Spleen (tissue), 11 donors: ENCODE results near the gene NKTR. TPM values are rescaled to one million over a fixed set of nuclear protein-coding genes. Genes with fewer than 3 reads are reported as not detected.
A peak's percentile ranks its signal among the peaks of the same experiment; 100 is the strongest.

Source experiments
- DNase-seq: peaks from one replicate; pipeline ENCODE4 v3.0.0-alpha.2; 2020
- H3K27ac ChIP-seq, 8 donors: fragments of 200-600 bp; sonication (generic) in 7 of 8; 1 replicate in 4 of 8; 2 replicates in 4 of 8; pipeline versions ENCODE4 v1.5.0 to v1.8.0; 2016 to 2021; ENCODE audit warnings: inconsistent platforms in 4 of 8, mild to moderate bottlenecking in 4 of 8, moderate library complexity in 1 of 8
- H3K27me3 ChIP-seq, 7 donors: fragments of 200-600 bp; sonication (generic) in 6 of 7; replicated peaks in 1 of 7; 1 replicate in 4 of 7; 2 replicates in 3 of 7; pipeline versions ENCODE4 v1.5.0 to v1.8.0; 2016 to 2021; ENCODE audit warnings: inconsistent platforms in 3 of 7, mild to moderate bottlenecking in 1 of 7
- H3K36me3 ChIP-seq, 6 donors: fragments of 200-600 bp; sonication (generic) in 5 of 6; 1 replicate in 4 of 6; 2 replicates in 2 of 6; pipeline versions ENCODE4 v1.5.0 to v1.8.0; 2016 to 2021; ENCODE audit warnings: inconsistent platforms in 2 of 6
- H3K4me1 ChIP-seq, 6 donors: fragments of 200-600 bp; sonication (generic) in 5 of 6; 1 replicate in 3 of 6; 2 replicates in 3 of 6; pipeline versions ENCODE4 v1.5.0 to v1.8.0; 2016 to 2021; ENCODE audit warnings: inconsistent platforms in 3 of 6
- H3K4me3 ChIP-seq, 8 donors: fragments of 200-600 bp; sonication (generic) in 7 of 8; 1 replicate in 4 of 8; 2 replicates in 4 of 8; pipeline versions ENCODE4 v1.5.0 to v1.8.0; 2016 to 2021; ENCODE audit warnings: inconsistent platforms in 4 of 8, mild to moderate bottlenecking in 4 of 8, moderate library complexity in 2 of 8
- H3K9me3 ChIP-seq, 8 donors: fragments of 200-600 bp; sonication (generic) in 7 of 8; 1 replicate in 4 of 8; 2 replicates in 4 of 8; pipeline versions ENCODE4 v1.5.0 to v1.8.0; 2016 to 2021; ENCODE audit warnings: inconsistent platforms in 4 of 8
- POLR2A ChIP-seq, 3 donors: fragments of 450-650 bp; IDR thresholded peaks; one replicate each; pipeline ENCODE4 v1.5.1; 2017; ENCODE audit warnings: antibody characterized with exemption in 3 of 3, mild to moderate bottlenecking in 1 of 3
- POLR2AphosphoS5 ChIP-seq, 3 donors: sonication (generic); formaldehyde crosslinking; IDR thresholded peaks; one replicate each; pipeline ENCODE4 v1.5.1; 2017; ENCODE audit warnings: antibody characterized with exemption in 3 of 3
- WGBS, 5 donors: extraction: QIAGEN DNeasy Blood & Tissue Kit in 3 of 5; methylation state at CpG; one replicate each; pipeline versions ENCODE4 v1.1.5 to v1.1.7; 2013 to 2018; 5-methylcytosine and 5-hydroxymethylcytosine counted together
- intact Hi-C: fragments of 100-400 bp; cut with DNase I; formaldehyde crosslinking; loops from one replicate; pipeline ENCODE4 v1.15.0; 2023; ENCODE audit warnings: low total_unique reads
- polyA plus RNA-seq, 3 donors: library from polyadenylated mRNA; stranded (reverse); fragments of 200-250 nt; gene quantifications; one replicate each; pipeline ENCODE4 v1.2.1, GENCODE V29; 2013
- total RNA-seq, 7 donors: library from RNA; depleted of rRNA in 3 of 7; stranded (reverse); fragments of >200 nt in 3 of 7; fragmentation: NEBNext Ultra II Directional in 4 of 7; extraction: Animal tissue kit (Norgen Biotek cat#: 25700) in 4 of 7; gene quantifications; one replicate each; pipeline versions ENCODE4 v1.1.0 to v1.2.1, GENCODE V29; 2016 to 2021
- TF ChIP-seq, protein P1 (sequence below), 11 experiments: fragments of 200-600 bp in 7 of 11; fragments of 450-650 bp in 4 of 11; sonication (generic) in 4 of 11; IDR thresholded peaks in 8 of 11; conservative IDR thresholded peaks in 3 of 11; 1 replicate in 7 of 11; 2 replicates in 4 of 11; pipeline versions ENCODE4 v1.4.0 to v1.8.0; 2016 to 2021; ENCODE audit warnings: antibody characterized with exemption in 11 of 11, inconsistent platforms in 4 of 11, mild to moderate bottlenecking in 1 of 11
- donor health status: healthy with polysubstance abuse.
- donor health status: DM: no; HTN: no; CAD: no; lungs with moderate emphysema.
- donor health status: DM: no; HTN: no; CAD: no.
- donor health status: Bipolar disorder and iron deficiency.
- donor health status: healthy.
- donor health status: DM: no; HTN: no; CAD: no.
- donor health status: DM: yes; HTN: yes; CAD: no.

Gene NKTR
- total and polyA plus RNA-seq, 10 donors, result 19.9 to 258 (median 140) TPM

DNA sequence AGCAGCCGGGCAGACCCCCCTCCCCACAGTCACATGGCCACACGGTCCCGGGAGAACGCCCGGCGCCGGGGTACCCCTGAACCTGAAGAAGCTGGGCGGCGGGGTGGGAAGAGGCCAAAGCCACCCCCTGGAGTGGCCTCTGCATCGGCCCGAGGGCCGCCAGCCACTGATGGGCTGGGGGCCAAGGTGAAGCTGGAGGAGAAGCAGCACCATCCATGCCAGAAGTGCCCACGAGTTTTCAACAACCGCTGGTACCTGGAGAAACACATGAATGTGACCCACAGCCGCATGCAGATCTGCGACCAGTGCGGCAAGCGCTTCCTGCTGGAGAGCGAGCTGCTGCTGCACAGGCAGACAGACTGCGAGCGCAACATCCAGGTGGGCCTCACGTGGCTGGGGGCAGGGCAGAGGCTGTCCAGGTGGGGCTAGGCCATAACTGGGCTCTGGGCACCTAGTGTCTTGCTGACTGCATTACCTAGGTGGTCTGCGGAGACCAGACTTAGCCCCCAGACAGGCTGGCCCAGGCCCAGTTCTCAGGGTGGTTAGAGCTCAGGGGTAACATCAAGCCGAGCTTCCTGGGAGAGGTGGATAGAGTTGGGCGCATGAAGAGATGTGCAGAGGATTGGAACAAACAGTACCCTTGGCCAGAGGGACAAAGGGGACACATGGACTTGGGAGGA lies 59.1 kb downstream of the NKTR start:
- Histone ChIP-seq H3K9me3 (no peaks in the 10 kb centered on the region), H3K36me3 (peaks cover 0 to 59% (median 2%) of the 10 kb centered on the region in 6 donors), H3K27me3 (peaks cover 0 to 4% (median 0%) of the 10 kb centered on the region in 7 donors), H3K4me1 (peaks cover 0 to 39% (median 21%) of the 10 kb centered on the region in 6 donors), H3K4me3 (no peak overlapping the region), H3K27ac (peak overlapping the region in 3 of 8 donors; percentile 19 to 65 (median 38))
- intact Hi-C loops, result loop anchor here (10.0 kb wide), 1 partner anchor 85 kb away; no protein-coding TSS in a partner anchor
- TF ChIP-seq POLR2AphosphoS5 (IDR thresholded peaks at IDR 0.05) (no peak), POLR2A (IDR thresholded peaks at IDR 0.05) (no peak)
- TF ChIP-seq, protein P1, sequence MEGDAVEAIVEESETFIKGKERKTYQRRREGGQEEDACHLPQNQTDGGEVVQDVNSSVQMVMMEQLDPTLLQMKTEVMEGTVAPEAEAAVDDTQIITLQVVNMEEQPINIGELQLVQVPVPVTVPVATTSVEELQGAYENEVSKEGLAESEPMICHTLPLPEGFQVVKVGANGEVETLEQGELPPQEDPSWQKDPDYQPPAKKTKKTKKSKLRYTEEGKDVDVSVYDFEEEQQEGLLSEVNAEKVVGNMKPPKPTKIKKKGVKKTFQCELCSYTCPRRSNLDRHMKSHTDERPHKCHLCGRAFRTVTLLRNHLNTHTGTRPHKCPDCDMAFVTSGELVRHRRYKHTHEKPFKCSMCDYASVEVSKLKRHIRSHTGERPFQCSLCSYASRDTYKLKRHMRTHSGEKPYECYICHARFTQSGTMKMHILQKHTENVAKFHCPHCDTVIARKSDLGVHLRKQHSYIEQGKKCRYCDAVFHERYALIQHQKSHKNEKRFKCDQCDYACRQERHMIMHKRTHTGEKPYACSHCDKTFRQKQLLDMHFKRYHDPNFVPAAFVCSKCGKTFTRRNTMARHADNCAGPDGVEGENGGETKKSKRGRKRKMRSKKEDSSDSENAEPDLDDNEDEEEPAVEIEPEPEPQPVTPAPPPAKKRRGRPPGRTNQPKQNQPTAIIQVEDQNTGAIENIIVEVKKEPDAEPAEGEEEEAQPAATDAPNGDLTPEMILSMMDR (IDR thresholded peaks at IDR 0.05 in 8 of 11, conservative IDR thresholded peaks at IDR 0.05 in 3 of 11), result no peak
- WGBS, 5 donors, result 82 to 91% (median 89%) methylated on average over 17 to 25 of the region's 25 CpGs
- DNase-seq, result no peak

DNA sequence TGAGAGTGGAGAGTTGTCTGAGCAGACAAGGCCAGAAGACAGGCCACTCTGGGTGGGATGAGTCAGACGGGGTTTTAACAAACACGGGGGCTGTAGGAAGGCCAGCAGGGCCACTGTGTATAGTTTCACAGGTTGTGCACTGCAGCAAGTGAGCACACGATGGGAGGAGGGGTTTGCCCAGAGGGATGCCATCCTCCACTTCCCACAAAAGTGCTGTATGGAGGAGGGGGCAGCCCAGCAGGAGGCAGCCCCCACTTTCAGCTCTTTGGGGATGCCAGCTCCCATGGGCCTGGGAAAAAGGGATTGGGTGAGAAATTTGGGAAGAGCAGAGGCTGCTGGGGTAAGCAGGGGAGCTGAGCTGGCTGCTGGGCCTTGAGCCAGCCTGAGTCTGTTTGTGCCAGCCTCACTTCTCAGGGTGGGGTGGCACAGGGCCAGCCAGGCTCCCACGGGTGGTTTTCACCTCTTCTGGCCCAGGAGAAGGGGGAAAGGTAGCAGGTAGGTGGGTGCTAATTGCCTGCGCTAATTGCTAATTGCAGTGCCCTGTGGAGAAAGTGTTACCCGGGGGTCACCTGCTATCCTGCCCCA lies 59.7 kb downstream of the NKTR start:
- Histone ChIP-seq H3K27me3 (no peaks in the 10 kb centered on the region), H3K36me3 (peaks cover 0 to 59% (median 2%) of the 10 kb centered on the region in 6 donors), H3K4me3 (no peak overlapping the region), H3K27ac (peak overlapping the region in 1 of 8 donors; percentile 65), H3K9me3 (no peaks in the 10 kb centered on the region), H3K4me1 (peaks cover 0 to 33% (median 15%) of the 10 kb centered on the region in 6 donors)
- intact Hi-C loops, result no loop called here
- whole genome bisulfite sequencing, 5 donors, result 60 to 88% (median 72%) methylated on average over 3 to 6 of the region's 6 CpGs
- no peak for DNase-seq
- TF ChIP-seq POLR2A (IDR thresholded peaks at IDR 0.05) (no peak), POLR2AphosphoS5 (IDR thresholded peaks at IDR 0.05) (no peak)
- TF ChIP-seq, protein P1 (IDR thresholded peaks at IDR 0.05 in 8 of 11, conservative IDR thresholded peaks at IDR 0.05 in 3 of 11), result no peak

DNA sequence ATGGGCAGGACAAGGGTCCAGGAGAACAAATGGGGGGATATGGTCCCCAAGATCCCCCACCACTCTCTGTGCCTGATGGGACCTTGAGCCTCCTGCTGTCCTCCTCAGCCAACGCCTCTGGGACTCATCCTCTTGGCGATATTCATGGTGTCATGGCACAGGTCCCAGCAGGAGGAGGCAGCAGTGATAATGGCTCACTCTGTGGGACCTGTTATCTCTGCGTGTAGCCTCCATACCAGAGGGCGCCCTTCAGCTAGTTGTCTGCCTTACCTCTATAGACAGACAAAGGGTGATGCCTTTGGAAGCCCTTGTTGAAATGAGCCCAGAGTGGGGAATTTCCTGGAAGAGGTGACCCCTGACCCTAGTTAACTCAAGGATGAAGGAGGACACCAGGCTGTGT lies 60.4 kb downstream of the NKTR start:
- no peak overlapping the region for H3K4me3 ChIP-seq
- no peak overlapping the region for H3K27ac ChIP-seq
- 84 to 92% (median 87%) methylated on average over 4 of the region's 4 CpGs for WGBS, 5 donors
- no peaks in the 10 kb centered on the region for H3K27me3 ChIP-seq
- peaks cover 0 to 59% (median 2%) of the 10 kb centered on the region in 6 donors for H3K36me3 ChIP-seq
- TF ChIP-seq, protein P1 (IDR thresholded peaks at IDR 0.05 in 8 of 11, conservative IDR thresholded peaks at IDR 0.05 in 3 of 11), result no peak
- TF ChIP-seq POLR2AphosphoS5 (IDR thresholded peaks at IDR 0.05), result no peak
- TF ChIP-seq POLR2A (IDR thresholded peaks at IDR 0.05), result no peak
- no peak for DNase-seq
- H3K4me1 ChIP-seq, result peaks cover 0 to 26% (median 9%) of the 10 kb centered on the region in 6 donors
- no peaks in the 10 kb centered on the region for H3K9me3 ChIP-seq
- intact Hi-C loops, result no loop called here

DNA sequence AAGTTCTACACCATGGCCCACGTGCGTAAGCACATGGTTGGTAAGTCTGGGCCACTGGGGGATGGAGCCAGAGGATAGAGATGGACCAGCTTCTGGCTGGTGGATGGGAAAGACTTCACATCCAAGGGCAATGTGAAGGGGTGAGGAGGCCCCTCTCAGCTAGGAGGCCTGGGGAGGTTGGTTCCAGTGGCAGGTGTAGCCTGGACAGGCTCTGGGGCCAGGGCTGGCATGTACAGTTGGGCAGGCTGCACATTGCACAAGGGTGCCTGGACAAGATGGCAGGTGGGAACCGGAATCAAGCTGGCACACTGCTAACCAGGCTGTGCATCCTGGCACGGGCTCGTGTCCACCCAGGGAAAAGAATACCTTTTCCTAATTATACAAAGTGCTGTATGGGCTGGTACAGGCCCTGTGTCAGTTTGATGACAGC lies 61.1 kb downstream of the NKTR start:
- Histone ChIP-seq H3K27ac (no peak overlapping the region), H3K9me3 (no peaks in the 10 kb centered on the region), H3K4me1 (peaks cover 0 to 19% (median 9%) of the 10 kb centered on the region in 6 donors), H3K36me3 (peaks cover 0 to 59% (median 2%) of the 10 kb centered on the region in 6 donors), H3K27me3 (no peaks in the 10 kb centered on the region), H3K4me3 (no peak overlapping the region)
- no peak for TF ChIP-seq POLR2AphosphoS5 (IDR thresholded peaks at IDR 0.05)
- TF ChIP-seq, protein P1 (IDR thresholded peaks at IDR 0.05 in 8 of 11, conservative IDR thresholded peaks at IDR 0.05 in 3 of 11), result no peak
- no peak for TF ChIP-seq POLR2A (IDR thresholded peaks at IDR 0.05)
- intact Hi-C loops, result no loop called here
- 91 to 98% (median 95%) methylated on average over 2 to 5 of the region's 5 CpGs for WGBS, 5 donors
- DNase-seq, result no peak
